Mesenchymal stem cell (in vitro differentiated cells and primary cell): ENCODE data around the gene KCNK4.

Experiments used
- DNase-seq: peaks from one replicate; pipeline ENCODE4 v3.0.0-alpha.2; 2013
- H2AFZ ChIP-seq: one replicate; pipeline ENCODE4 v1.6.1; 2013; ENCODE audit warnings: low read depth, mild to moderate bottlenecking, control low read depth, inconsistent platforms, low read length, moderate library complexity
- H2AK5ac ChIP-seq: 2 replicates; pipeline ENCODE4 v1.6.1; 2013; ENCODE audit warnings: low read length, moderate library complexity, mild to moderate bottlenecking, inconsistent platforms; ENCODE audit not compliant: severe bottlenecking
- H2BK120ac ChIP-seq: one replicate; pipeline ENCODE4 v1.6.1; 2013; ENCODE audit warnings: low read depth, mild to moderate bottlenecking, inconsistent platforms, low read length, moderate library complexity
- H2BK12ac ChIP-seq, 2 experiments: one replicate each; pipeline ENCODE4 v1.6.1; 2013; ENCODE audit warnings: inconsistent platforms in 2 of 2, low read length in 2 of 2, mild to moderate bottlenecking in 2 of 2, moderate library complexity in 2 of 2, control low read depth in 1 of 2
- H2BK15ac ChIP-seq: one replicate; pipeline ENCODE4 v1.6.1; 2013; ENCODE audit warnings: mild to moderate bottlenecking, low read depth, inconsistent platforms; ENCODE audit not compliant: poor library complexity, severe bottlenecking
- H2BK5ac ChIP-seq: 2 replicates; pipeline ENCODE4 v1.6.1; 2013; ENCODE audit warnings: low read depth, mild to moderate bottlenecking, low read length, control low read depth, inconsistent platforms; ENCODE audit not compliant: poor library complexity, severe bottlenecking
- H3K14ac ChIP-seq, 2 experiments: one replicate each; pipeline ENCODE4 v1.6.1; 2013; ENCODE audit warnings: inconsistent platforms in 2 of 2, low read length in 2 of 2, control low read depth in 1 of 2, mild to moderate bottlenecking in 1 of 2, moderate library complexity in 1 of 2
- H3K18ac ChIP-seq, 2 experiments: one replicate each; pipeline ENCODE4 v1.6.1; 2013; ENCODE audit warnings: inconsistent platforms in 2 of 2, low read length in 2 of 2, control low read depth in 1 of 2, low read depth in 1 of 2, mild to moderate bottlenecking in 1 of 2
- H3K23ac ChIP-seq, 2 experiments: one replicate each; pipeline ENCODE4 v1.6.1; 2013; ENCODE audit warnings: inconsistent platforms in 2 of 2, low read length in 2 of 2, mild to moderate bottlenecking in 2 of 2, moderate library complexity in 2 of 2, control low read depth in 1 of 2
- H3K27ac ChIP-seq: 2 replicates; pipeline ENCODE4 v1.5.1; 2013; ENCODE audit warnings: mild to moderate bottlenecking, moderate library complexity, low read length, control low read depth, inconsistent platforms; ENCODE audit not compliant: poor library complexity, severe bottlenecking
- H3K27me3 ChIP-seq, 2 experiments: 2 replicates each; pipeline versions ENCODE4 v1.6.1 to v1.7.0; 2013; ENCODE audit warnings: low read length in 2 of 2, mild to moderate bottlenecking in 2 of 2, moderate library complexity in 2 of 2, control low read depth in 1 of 2, inconsistent platforms in 1 of 2; ENCODE audit not compliant: control insufficient read depth in 1 of 2, insufficient read depth in 1 of 2
- H3K36me3 ChIP-seq, 2 experiments: 2 replicates each; pipeline versions ENCODE4 v1.6.1 to v1.7.0; 2013; ENCODE audit warnings: low read length in 2 of 2, control low read depth in 1 of 2, inconsistent platforms in 1 of 2, low read depth in 1 of 2, mild to moderate bottlenecking in 1 of 2; ENCODE audit not compliant: insufficient read depth in 2 of 2, control insufficient read depth in 1 of 2
- H3K4ac ChIP-seq, 2 experiments: one replicate each; pipeline ENCODE4 v1.6.1; 2013; ENCODE audit warnings: inconsistent platforms in 2 of 2, low read length in 2 of 2, mild to moderate bottlenecking in 2 of 2, moderate library complexity in 2 of 2, control low read depth in 1 of 2, low read depth in 1 of 2
- H3K4me1 ChIP-seq: 2 replicates; pipeline ENCODE4 v1.6.1; 2013; ENCODE audit warnings: low read depth, low read length, control low read depth; ENCODE audit not compliant: control insufficient read depth, insufficient read depth
- H3K4me2 ChIP-seq: 2 replicates; pipeline ENCODE4 v1.6.1; 2013; ENCODE audit warnings: low read length, mild to moderate bottlenecking, inconsistent platforms; ENCODE audit not compliant: poor library complexity, severe bottlenecking
- H3K4me3 ChIP-seq, 2 experiments: 2 replicates each; pipeline versions ENCODE4 v1.5.1 to v1.7.0; 2013; ENCODE audit warnings: low read length in 2 of 2, mild to moderate bottlenecking in 2 of 2, control low read depth in 1 of 2, low read depth in 1 of 2; ENCODE audit not compliant: insufficient read depth in 1 of 2
- H3K79me1 ChIP-seq: replicated peaks from 2 replicates; pipeline ENCODE4 v1.6.1; 2013; ENCODE audit warnings: mild to moderate bottlenecking, control low read depth, low read length, inconsistent platforms; ENCODE audit not compliant: poor library complexity, severe bottlenecking
- H3K9ac ChIP-seq: 2 replicates; pipeline ENCODE4 v1.7.0; 2013; ENCODE audit warnings: mild to moderate bottlenecking, low read length, moderate library complexity
- H3K9me3 ChIP-seq: 2 replicates; pipeline ENCODE4 v1.7.0; 2013; ENCODE audit warnings: mild to moderate bottlenecking, low read length; ENCODE audit not compliant: control insufficient read depth
- H4K8ac ChIP-seq: one replicate; pipeline ENCODE4 v1.6.1; 2013; ENCODE audit warnings: inconsistent platforms, mild to moderate bottlenecking, low read length, moderate library complexity
- H4K91ac ChIP-seq: one replicate; pipeline ENCODE4 v1.6.1; 2013; ENCODE audit warnings: mild to moderate bottlenecking, low read length, inconsistent platforms
- WGBS: methylation state at CpG from one replicate; pipeline ENCODE4 v1.1.7; 2013; ENCODE audit warnings: mixed read lengths; 5-methylcytosine and 5-hydroxymethylcytosine counted together

Gene KCNK4

GRCh38 chr11:64340671-64341335 is 49.7 kb downstream of the KCNK4 start:
- H3K27me3 ChIP-seq, result peaks cover 0 to 13% of the 10 kb centered on the region in 2 experiments
- no peaks in the 10 kb centered on the region for H3K79me1 ChIP-seq
- no peak overlapping the region for H3K9ac ChIP-seq
- no peak overlapping the region for H2AK5ac ChIP-seq
- H3K4ac ChIP-seq, result no peak overlapping the region
- no peak overlapping the region for H3K14ac ChIP-seq
- no peaks in the 10 kb centered on the region for H3K36me3 ChIP-seq
- no peak overlapping the region for H2AFZ ChIP-seq
- no peak overlapping the region for H2BK12ac ChIP-seq
- H3K9me3 ChIP-seq, result no peaks in the 10 kb centered on the region
- DNase-seq, result no peak
- H3K4me3 ChIP-seq, result no peak overlapping the region
- no peak overlapping the region for H3K4me2 ChIP-seq
- H2BK15ac ChIP-seq, result no peak overlapping the region
- peak overlapping the region in 1 of 2 experiments; percentile 14 for H3K18ac ChIP-seq
- H3K4me1 ChIP-seq, result peaks cover 15% of the 10 kb centered on the region
- 33% methylated on average over 23 of the region's 33 CpGs for WGBS
- H3K27ac ChIP-seq, result no peak overlapping the region
- no peak overlapping the region for H4K8ac ChIP-seq
- no peak overlapping the region for H2BK120ac ChIP-seq
- no peak overlapping the region for H3K23ac ChIP-seq
- H2BK5ac ChIP-seq, result no peak overlapping the region
- H4K91ac ChIP-seq, result peak overlapping the region; percentile 4

GRCh38 chr11:64341429-64341828 is 50.3 kb downstream of the KCNK4 start:
- Histone ChIP-seq H3K79me1 (no peaks in the 10 kb centered on the region), H2BK15ac (no peak overlapping the region), H3K23ac (no peak overlapping the region), H3K4me1 (peaks cover 14% of the 10 kb centered on the region), H3K9ac (no peak overlapping the region), H3K27ac (no peak overlapping the region), H3K4ac (no peak overlapping the region), H3K9me3 (no peaks in the 10 kb centered on the region), H2BK5ac (no peak overlapping the region), H4K91ac (no peak overlapping the region), H2BK120ac (no peak overlapping the region), H3K36me3 (no peaks in the 10 kb centered on the region), H3K4me2 (no peak overlapping the region), H2BK12ac (no peak overlapping the region), H3K4me3 (no peak overlapping the region), H2AFZ (no peak overlapping the region), H3K18ac (no peak overlapping the region), H2AK5ac (no peak overlapping the region), H3K27me3 (peaks cover 0 to 13% of the 10 kb centered on the region in 2 experiments), H4K8ac (no peak overlapping the region), H3K14ac (no peak overlapping the region)
- 86% methylated on average over 21 of the region's 21 CpGs for WGBS
- no peak for DNase-seq

GRCh38 chr11:64341851-64342791 is 51.0 kb downstream of the KCNK4 start:
- Histone ChIP-seq H2BK5ac (no peak overlapping the region), H3K14ac (peak overlapping the region in 1 of 2 experiments; percentile 75), H3K9me3 (no peaks in the 10 kb centered on the region), H3K4me3 (peak overlapping the region; percentile 34 to 58), H2BK120ac (peak overlapping the region; percentile 22), H3K4me2 (peak overlapping the region; percentile 70), H3K27me3 (peaks cover 0 to 14% of the 10 kb centered on the region in 2 experiments), H2AFZ (peak overlapping the region; percentile 73), H3K36me3 (no peaks in the 10 kb centered on the region), H3K18ac (peak overlapping the region; percentile 31 to 96), H3K9ac (peak overlapping the region; percentile 82), H3K4ac (peak overlapping the region; percentile 15 to 81), H4K91ac (peak overlapping the region; percentile 22), H3K27ac (no peak overlapping the region), H4K8ac (peak overlapping the region; percentile 97), H2BK15ac (no peak overlapping the region), H2BK12ac (peak overlapping the region; percentile 28 to 89), H3K79me1 (no peaks in the 10 kb centered on the region), H2AK5ac (peak overlapping the region; percentile 68), H3K4me1 (peaks cover 14% of the 10 kb centered on the region), H3K23ac (peak overlapping the region in 1 of 2 experiments; percentile 35)
- WGBS, result 22% methylated on average over 54 of the region's 55 CpGs
- DNase-seq, result peak; percentile 88
